HCT116 (cell line): Measurements from ENCODE around the gene FOXO6. TPM values are rescaled to one million over a fixed set of nuclear protein-coding genes. Genes with fewer than 3 reads are reported as not detected.

Experiments used
- ATAC-seq: fragments of 200-7000 bp; cut with Tn5 transposase; 2 replicates; pipeline ENCODE4 v1.9.1; 2020; ENCODE audit warnings: mild to moderate bottlenecking, moderate library complexity
- BruUV-seq: library from RNA; stranded (reverse); fragments of 400-500 nt; replicated peaks from 2 replicates; lab custom pipeline; 2021; lab: Mats Ljungman, UMichigan
- CTCF ChIA-PET: fragments of 300-600 bp; sonication (Branson Sonifier 250); formaldehyde crosslinking; loops from one replicate; lab custom pipeline; 2021; ENCODE audit warnings: antibody characterized with exemption; lab: Charles Lee
- POLR2A ChIA-PET: fragments of 300-600, 350-600 bp; sonication (Branson Sonifier 250); formaldehyde crosslinking; loops from one replicate; lab custom pipeline; 2021; ENCODE audit warnings: antibody characterized with exemption; lab: Charles Lee
- RAD21 ChIA-PET, 2 experiments: fragments of 300-600 bp; sonication (Branson Sonifier 250); formaldehyde crosslinking; loops; one replicate each; lab custom pipeline; 2023; ENCODE audit warnings: low total read pairs in 2 of 2; ENCODE audit not compliant: uncharacterized antibody in 2 of 2, unreplicated experiment in 2 of 2, low non-redundant PET in 1 of 2; lab: Charles Lee
- DNase-seq: peaks from one replicate; pipeline ENCODE4 v3.0.0-alpha.2; 2010; ENCODE audit warnings: low read depth, low spot score
- H2AFZ ChIP-seq: fragments of 200-600 bp; shearing (Covaris generic), sonication (generic); 2 replicates; pipeline ENCODE4 v1.6.1; 2017; ENCODE audit warnings: low read depth, mixed run types, mixed read lengths, antibody characterized with exemption, low read length; ENCODE audit not compliant: poor library complexity, severe bottlenecking
- H3K27ac ChIP-seq: 2 replicates; pipeline ENCODE4 v1.5.1; 2012; ENCODE audit warnings: low read depth, low read length
- H3K27me3 ChIP-seq: fragments of 200-600 bp; sonication (generic); 2 replicates; pipeline ENCODE4 v1.6.1; 2016; ENCODE audit warnings: mixed run types, low read length, mixed read lengths; ENCODE audit not compliant: insufficient read depth
- H3K36me3 ChIP-seq, 2 experiments: fragments of 200-500 bp in 1 of 2; fragments of 200-600 bp in 1 of 2; sonication (Bioruptor generic) in 1 of 2; sonication (generic) in 1 of 2; 2 replicates each; pipeline versions ENCODE4 v1.5.1 to v1.6.1; 2014 to 2016; ENCODE audit warnings: low read length in 2 of 2, inconsistent platforms in 1 of 2, mixed read lengths in 1 of 2, mixed run types in 1 of 2; ENCODE audit not compliant: insufficient read depth in 2 of 2, control insufficient read depth in 1 of 2
- H3K4me1 ChIP-seq, 2 experiments: fragments of 200-600 bp in 1 of 2; sonication (generic) in 1 of 2; 2 replicates each; pipeline versions ENCODE4 v1.5.1 to v1.6.1; 2012 to 2017; ENCODE audit warnings: low read length in 2 of 2, inconsistent platforms in 1 of 2, mild to moderate bottlenecking in 1 of 2, mixed read lengths in 1 of 2, mixed run types in 1 of 2, moderate library complexity in 1 of 2; ENCODE audit not compliant: insufficient read depth in 2 of 2, control insufficient read depth in 1 of 2
- H3K4me2 ChIP-seq: fragments of 200-600 bp; sonication (generic); 2 replicates; pipeline ENCODE4 v1.6.1; 2017; ENCODE audit warnings: mixed run types, low read length, mixed read lengths
- H3K4me3 ChIP-seq, 2 experiments: fragments of 200-600 bp in 1 of 2; sonication (generic) in 1 of 2; replicated peaks in 1 of 2; 2 replicates each; pipeline ENCODE4 v1.5.1; 2011 to 2016; ENCODE audit warnings: low read length in 2 of 2, control low read depth in 1 of 2, low read depth in 1 of 2, mild to moderate bottlenecking in 1 of 2, mixed read lengths in 1 of 2, mixed run types in 1 of 2
- H3K79me2 ChIP-seq: fragments of 200-600 bp; sonication (generic); 2 replicates; pipeline ENCODE4 v1.6.1; 2017; ENCODE audit warnings: mild to moderate bottlenecking, mixed run types, low read length, moderate library complexity, mixed read lengths; ENCODE audit not compliant: insufficient read depth
- H3K9ac ChIP-seq: fragments of 200-600 bp; sonication (generic); 2 replicates; pipeline ENCODE4 v1.6.1; 2016; ENCODE audit warnings: low read length, mixed read lengths
- H3K9me2 ChIP-seq: fragments of 200-600 bp; sonication (generic), shearing (Covaris generic); 2 replicates; pipeline ENCODE4 v1.6.1; 2017; ENCODE audit warnings: mixed run types, mild to moderate bottlenecking, moderate library complexity; ENCODE audit not compliant: insufficient read depth
- H3K9me3 ChIP-seq, 2 experiments: fragments of 200-500 bp in 1 of 2; fragments of 200-600 bp in 1 of 2; sonication (Bioruptor generic) in 1 of 2; sonication (generic) in 1 of 2; 2 replicates each; pipeline ENCODE4 v1.6.1; 2014 to 2017; ENCODE audit warnings: low read length in 2 of 2, mixed read lengths in 2 of 2, inconsistent platforms in 1 of 2, low read depth in 1 of 2, mild to moderate bottlenecking in 1 of 2, mixed run types in 1 of 2, moderate library complexity in 1 of 2; ENCODE audit not compliant: control insufficient read depth in 1 of 2, insufficient read depth in 1 of 2
- H4K20me1 ChIP-seq: fragments of 200-600 bp; sonication (generic), shearing (Covaris generic); 2 replicates; pipeline ENCODE4 v1.6.1; 2017; ENCODE audit warnings: mixed run types, mild to moderate bottlenecking, moderate library complexity; ENCODE audit not compliant: insufficient read depth
- CEBPB ChIP-seq: IDR thresholded peaks from 2 replicates; pipeline ENCODE4 v1.6.1; 2012; ENCODE audit warnings: low read depth
- EGR1 ChIP-seq: IDR thresholded peaks from 2 replicates; pipeline ENCODE4 v1.6.1; 2012; ENCODE audit warnings: low read depth
- EZH2phosphoT487 ChIP-seq: fragments of 200-600 bp; IDR thresholded peaks from 2 replicates; pipeline ENCODE4 v1.6.1; 2018; ENCODE audit warnings: antibody characterized with exemption, borderline replicate concordance
- FOSL1 ChIP-seq: IDR thresholded peaks from 2 replicates; pipeline ENCODE4 v1.6.1; 2012; ENCODE audit warnings: low read depth
- POLR2A ChIP-seq: IDR thresholded peaks from 2 replicates; pipeline ENCODE4 v1.7.0; 2011; ENCODE audit warnings: borderline replicate concordance; ENCODE audit not compliant: insufficient read depth, insufficient read length; ENCODE audit errors: extremely low read depth
- POLR2AphosphoS5 ChIP-seq: IDR thresholded peaks from 2 replicates; pipeline ENCODE4 v1.6.1; 2011; ENCODE audit warnings: mild to moderate bottlenecking, low read depth, low read length, moderate library complexity
- SP1 ChIP-seq: IDR thresholded peaks from 2 replicates; pipeline ENCODE4 v1.6.1; 2012; ENCODE audit warnings: low read depth
- TCF7L2 ChIP-seq: IDR thresholded peaks from 2 replicates; pipeline ENCODE4 v1.7.0; 2011; ENCODE audit warnings: borderline replicate concordance, inconsistent platforms; ENCODE audit not compliant: insufficient read depth, insufficient read length; ENCODE audit errors: extremely low read depth
- YY1 ChIP-seq: IDR thresholded peaks from 2 replicates; pipeline ENCODE4 v1.6.1; 2011; ENCODE audit warnings: low read length, low read depth, moderate library complexity, mild to moderate bottlenecking; ENCODE audit not compliant: insufficient replicate concordance; ENCODE audit errors: extremely low read depth
- ZBTB33 ChIP-seq: IDR thresholded peaks from 2 replicates; pipeline ENCODE4 v1.6.1; 2011; ENCODE audit warnings: mild to moderate bottlenecking, low read length, moderate library complexity; ENCODE audit not compliant: insufficient replicate concordance; ENCODE audit errors: extremely low read depth
- ZNF274 ChIP-seq: fragments of 200-500 bp; sonication (Bioruptor generic); IDR thresholded peaks from 2 replicates; pipeline ENCODE4 v1.6.1; 2014; ENCODE audit warnings: mild to moderate bottlenecking, low read depth, low read length, inconsistent platforms
- intact Hi-C: fragments of 100-400 bp; cut with micrococcal nuclease; formaldehyde crosslinking; loops from 2 replicates; pipeline ENCODE4 v1.10.0; 2022
- total RNA-seq: library from RNA; stranded (reverse); gene quantifications from one replicate; pipeline ENCODE4 v1.2.1, GENCODE V29; 2021; ENCODE audit not compliant: unreplicated experiment
- TF ChIP-seq, protein P1 (sequence below): IDR thresholded peaks from 2 replicates; pipeline ENCODE4 v1.6.1; 2012

Gene FOXO6
- total RNA-seq, 1 experiment from 2014 or later = 7.0 TPM

GRCh38 chr1:41342774-41343355 lies 18.4 kb upstream of the FOXO6 start:
- no TSS peak for BruUV-seq

More at GRCh38 chr1:41342774-41343355, 18.4 kb upstream of the FOXO6 start:
- Histone ChIP-seq H4K20me1 (no peaks in the 10 kb centered on the region), H3K4me2 (no peak overlapping the region), H3K9me2 (no peaks in the 10 kb centered on the region), H3K36me3 (no peaks in the 10 kb centered on the region), H3K4me3 (no peak overlapping the region), H3K4me1 (peaks cover 15 to 24% of the 10 kb centered on the region in 2 experiments), H3K79me2 (no peaks in the 10 kb centered on the region), H3K27ac (no peak overlapping the region; the same call in 1 of the 2 replicates), H3K9ac (no peak overlapping the region), H3K9me3 (peaks cover 0 to 4% of the 10 kb centered on the region in 2 experiments; a peak in 2 of 4 replicates), H3K27me3 (no peaks in the 10 kb centered on the region), H2AFZ (peak overlapping the region; percentile 64)
- DNase-seq (no peak), ATAC-seq (no peak)
- CTCF ChIA-PET = interaction anchor here (1.3 to 3.1 kb wide), 4 partner anchors 12 to 76 kb away, joined by 3 to 18 read pairs (median 6); partner anchors contain the start of gene FOXO6
- POLR2A ChIA-PET = interaction anchor here (1.2 kb wide), 1 partner anchor 9 kb away, joined by 3 read pairs; no protein-coding TSS in a partner anchor
- intact Hi-C loops = loop anchor here (10.0 kb wide), 1 partner anchor 1422 kb away; the partner anchor contains the start of genes C1orf50 and P3H1
- TF ChIP-seq POLR2A (no peak), SP1 (no peak), EZH2phosphoT487 (no peak), YY1 (no peak), FOSL1 (no peak), CEBPB (no peak), EGR1 (no peak), ZNF274 (no peak), TCF7L2 (no peak), ZBTB33 (no peak), POLR2AphosphoS5 (no peak)
- TF ChIP-seq, protein P1, sequence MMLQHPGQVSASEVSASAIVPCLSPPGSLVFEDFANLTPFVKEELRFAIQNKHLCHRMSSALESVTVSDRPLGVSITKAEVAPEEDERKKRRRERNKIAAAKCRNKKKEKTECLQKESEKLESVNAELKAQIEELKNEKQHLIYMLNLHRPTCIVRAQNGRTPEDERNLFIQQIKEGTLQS = no peak
- RAD21 ChIA-PET = interaction anchor here in 1 of 2 experiments (0.7 kb wide), 1 partner anchor 74 kb away, joined by 3 read pairs; no protein-coding TSS in a partner anchor
